Measurements from ENCODE around the gene PCDH15. TPM values are rescaled to one million over a fixed set of nuclear protein-coding genes. Genes with fewer than 3 reads are reported as not detected.

The PCDH15 gene
- total RNA-seq, 4 donors from 2014 or later: 0.70 to 2.3 TPM; not detected in 2

GRCh38 chr10:54796881-54797280, 4.2 kb downstream of the PCDH15 start:
- DNase-seq: no peak
- no peaks in the 10 kb centered on the region for H3K36me3 ChIP-seq
- no peak overlapping the region for H3K4me3 ChIP-seq
- TF ChIP-seq, protein P1, sequence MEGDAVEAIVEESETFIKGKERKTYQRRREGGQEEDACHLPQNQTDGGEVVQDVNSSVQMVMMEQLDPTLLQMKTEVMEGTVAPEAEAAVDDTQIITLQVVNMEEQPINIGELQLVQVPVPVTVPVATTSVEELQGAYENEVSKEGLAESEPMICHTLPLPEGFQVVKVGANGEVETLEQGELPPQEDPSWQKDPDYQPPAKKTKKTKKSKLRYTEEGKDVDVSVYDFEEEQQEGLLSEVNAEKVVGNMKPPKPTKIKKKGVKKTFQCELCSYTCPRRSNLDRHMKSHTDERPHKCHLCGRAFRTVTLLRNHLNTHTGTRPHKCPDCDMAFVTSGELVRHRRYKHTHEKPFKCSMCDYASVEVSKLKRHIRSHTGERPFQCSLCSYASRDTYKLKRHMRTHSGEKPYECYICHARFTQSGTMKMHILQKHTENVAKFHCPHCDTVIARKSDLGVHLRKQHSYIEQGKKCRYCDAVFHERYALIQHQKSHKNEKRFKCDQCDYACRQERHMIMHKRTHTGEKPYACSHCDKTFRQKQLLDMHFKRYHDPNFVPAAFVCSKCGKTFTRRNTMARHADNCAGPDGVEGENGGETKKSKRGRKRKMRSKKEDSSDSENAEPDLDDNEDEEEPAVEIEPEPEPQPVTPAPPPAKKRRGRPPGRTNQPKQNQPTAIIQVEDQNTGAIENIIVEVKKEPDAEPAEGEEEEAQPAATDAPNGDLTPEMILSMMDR (IDR thresholded peaks at IDR 0.05): no peak
- TF ChIP-seq POLR2A (IDR thresholded peaks at IDR 0.05): no peak
- intact Hi-C loops (cut with DNase I; ENCODE audit: low total_unique reads): no loop called here
- H3K4me1 ChIP-seq: no peaks in the 10 kb centered on the region
- H3K9me3 ChIP-seq: no peaks in the 10 kb centered on the region
- H3K27ac ChIP-seq: no peak overlapping the region
- no peaks in the 10 kb centered on the region for H3K27me3 ChIP-seq

DNA sequence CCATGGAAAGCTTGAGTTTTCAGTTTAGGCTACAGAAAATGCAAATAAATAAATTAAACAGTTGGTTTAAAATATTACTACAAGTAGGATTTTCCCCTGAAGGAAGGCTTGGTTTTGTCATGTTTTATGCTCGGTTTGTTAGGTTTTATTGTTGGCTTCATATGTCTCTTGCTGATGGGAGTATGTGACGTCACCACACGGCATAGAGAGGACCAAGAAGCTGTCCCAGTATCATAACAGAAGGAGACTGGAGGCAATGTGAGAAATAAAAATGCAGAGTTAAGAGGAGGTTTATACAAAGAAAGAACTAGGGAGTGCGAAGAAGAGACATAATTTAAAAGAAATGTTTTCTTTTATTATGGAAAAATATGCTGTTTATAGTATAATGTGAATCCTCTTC, 24.4 kb downstream of the PCDH15 start:
- TF ChIP-seq POLR2A (IDR thresholded peaks at IDR 0.05): no peak
- TF ChIP-seq, protein P1 (IDR thresholded peaks at IDR 0.05): no peak
- Histone ChIP-seq H3K4me3 (no peak overlapping the region), H3K9me3 (no peaks in the 10 kb centered on the region), H3K27ac (no peak overlapping the region), H3K36me3 (no peaks in the 10 kb centered on the region), H3K4me1 (no peaks in the 10 kb centered on the region), H3K27me3 (no peaks in the 10 kb centered on the region)
- DNase-seq: no peak
- intact Hi-C loops (cut with DNase I; ENCODE audit: low total_unique reads): no loop called here

- H3K9me3 ChIP-seq: no peaks in the 10 kb centered on the region
- no peaks in the 10 kb centered on the region for H3K4me1 ChIP-seq
- no peak for TF ChIP-seq POLR2A (IDR thresholded peaks at IDR 0.05)
- TF ChIP-seq, protein P1 (IDR thresholded peaks at IDR 0.05): no peak
- intact Hi-C loops (cut with DNase I; ENCODE audit: low total_unique reads): no loop called here
- H3K4me3 ChIP-seq: no peak overlapping the region
- DNase-seq: no peak
- H3K36me3 ChIP-seq: no peaks in the 10 kb centered on the region
- H3K27ac ChIP-seq: no peak overlapping the region
- H3K27me3 ChIP-seq: no peaks in the 10 kb centered on the region
Measured at GRCh38 chr10:54772468-54773122, 28.4 kb downstream of the PCDH15 start.

- no peak overlapping the region for H3K4me3 ChIP-seq
- DNase-seq: no peak
- H3K36me3 ChIP-seq: no peaks in the 10 kb centered on the region
- intact Hi-C loops (cut with DNase I; ENCODE audit: low total_unique reads): no loop called here
- H3K27me3 ChIP-seq: no peaks in the 10 kb centered on the region
- H3K4me1 ChIP-seq: no peaks in the 10 kb centered on the region
- TF ChIP-seq POLR2A (IDR thresholded peaks at IDR 0.05): no peak
- TF ChIP-seq, protein P1 (IDR thresholded peaks at IDR 0.05): no peak
- no peak overlapping the region for H3K27ac ChIP-seq
- no peaks in the 10 kb centered on the region for H3K9me3 ChIP-seq
Measured at GRCh38 chr10:54769051-54769450, 32.0 kb downstream of the PCDH15 start.

DNA sequence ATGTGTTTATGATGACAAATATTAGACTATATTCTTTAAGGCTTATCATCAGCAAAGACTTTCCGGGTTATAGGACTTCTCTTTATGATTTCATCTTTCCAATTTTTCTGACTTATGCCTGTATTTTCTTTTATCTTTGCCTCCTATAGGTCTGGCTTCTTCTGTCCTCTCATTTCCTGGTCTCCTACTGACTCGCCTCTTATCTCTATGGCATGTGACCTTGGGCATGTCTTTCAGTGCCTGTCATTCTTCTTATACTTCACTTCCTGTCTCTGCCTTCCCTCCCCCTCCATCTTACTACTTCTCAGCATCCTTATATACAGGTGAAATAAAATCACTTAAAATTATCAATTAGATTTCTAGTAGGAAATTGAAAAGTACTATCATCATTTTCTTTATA, 42.2 kb downstream of the PCDH15 start:
- no peak overlapping the region for H3K27ac ChIP-seq

More for the DNA sequence above, 42.2 kb downstream of the PCDH15 start:
- intact Hi-C loops (cut with DNase I; ENCODE audit: low total_unique reads): no loop called here
- no peak for DNase-seq
- Histone ChIP-seq H3K4me3 (no peak overlapping the region), H3K4me1 (no peaks in the 10 kb centered on the region), H3K27me3 (no peaks in the 10 kb centered on the region), H3K9me3 (no peaks in the 10 kb centered on the region), H3K36me3 (no peaks in the 10 kb centered on the region)
- TF ChIP-seq POLR2A (IDR thresholded peaks at IDR 0.05): no peak
